H1 (cell line): ENCODE data around the gene NDFIP2. TPM values are rescaled to one million over a fixed set of nuclear protein-coding genes. Genes with fewer than 3 reads are reported as not detected.

Source experiments
- CTCF ChIA-PET: fragments of 300-600 bp; sonication (Branson Sonifier 250); formaldehyde crosslinking; loops from one replicate; lab custom pipeline; 2021; ENCODE audit not compliant: partially characterized antibody; lab: Charles Lee
- POLR2A ChIA-PET: fragments of 300-600 bp; sonication (Branson Sonifier 250); formaldehyde crosslinking; loops from one replicate; lab custom pipeline; 2021; ENCODE audit warnings: inconsistent platforms; ENCODE audit not compliant: partially characterized antibody; lab: Charles Lee
- DNase-seq, 2 experiments: peaks; one replicate each; pipeline versions ENCODE4 v3.0.0 to v3.0.0-alpha.2; 2010 to 2022; ENCODE audit warnings: low spot score in 2 of 2, low read depth in 1 of 2, mixed read lengths in 1 of 2
- FAIRE-seq: peaks from 2 replicates; lab custom pipeline; 2011; peaks lifted over from hg19 to GRCh38; lab: Jason Lieb, UNC
- H2AFZ ChIP-seq: 2 replicates; pipeline ENCODE4 v1.8.1; 2012; ENCODE audit warnings: low read length, inconsistent platforms
- H2AK5ac ChIP-seq: 2 replicates; pipeline ENCODE4 v1.6.1; 2013; ENCODE audit warnings: low read depth, low read length
- H2BK120ac ChIP-seq: replicated peaks from 2 replicates; pipeline ENCODE3; 2013; ENCODE audit warnings: low read depth, low read length, inconsistent platforms
- H2BK12ac ChIP-seq: 2 replicates; pipeline ENCODE4 v1.6.1; 2013; ENCODE audit warnings: low read depth, low read length
- H2BK15ac ChIP-seq: 2 replicates; pipeline ENCODE4 v1.6.1; 2013; ENCODE audit warnings: low read length
- H2BK20ac ChIP-seq: 2 replicates; pipeline ENCODE4 v1.6.1; 2013; ENCODE audit warnings: low read length
- H2BK5ac ChIP-seq: 2 replicates; pipeline ENCODE4 v1.6.1; 2013; ENCODE audit warnings: low read depth, low read length
- H3K14ac ChIP-seq: 2 replicates; pipeline ENCODE4 v1.6.1; 2013; ENCODE audit warnings: inconsistent platforms; ENCODE audit not compliant: insufficient read length
- H3K18ac ChIP-seq: 2 replicates; pipeline ENCODE4 v1.6.1; 2013; ENCODE audit warnings: low read length; ENCODE audit errors: extremely low read depth
- H3K23ac ChIP-seq: 2 replicates; pipeline ENCODE4 v1.6.1; 2013; ENCODE audit warnings: inconsistent platforms; ENCODE audit not compliant: insufficient read length
- H3K23me2 ChIP-seq: 2 replicates; pipeline ENCODE4 v1.6.1; 2013; ENCODE audit warnings: low read depth, low read length
- H3K27ac ChIP-seq: 2 replicates; pipeline ENCODE4 v1.6.1; 2011; ENCODE audit warnings: low read depth, low read length, inconsistent platforms
- H3K27me3 ChIP-seq, 4 experiments: replicated peaks in 1 of 4; 1 replicate in 1 of 4; 2 replicates in 3 of 4; pipeline versions ENCODE4 v1.6.1 to v1.8.1; 2011 to 2013; ENCODE audit warnings: low read length in 3 of 4, mild to moderate bottlenecking in 3 of 4, inconsistent platforms in 2 of 4, mixed read lengths in 2 of 4, moderate library complexity in 1 of 4; ENCODE audit not compliant: control insufficient read depth in 3 of 4, insufficient read depth in 3 of 4; ENCODE audit errors: extremely low read depth in 1 of 4
- H3K36me3 ChIP-seq, 4 experiments: 2 replicates each; pipeline versions ENCODE4 v1.6.1 to v1.8.1; 2011 to 2013; ENCODE audit warnings: mild to moderate bottlenecking in 4 of 4, low read length in 3 of 4, moderate library complexity in 2 of 4, control low read depth in 1 of 4, inconsistent platforms in 1 of 4; ENCODE audit not compliant: insufficient read depth in 4 of 4, control insufficient read depth in 2 of 4
- H3K4ac ChIP-seq: replicated peaks from 2 replicates; pipeline ENCODE3; 2013; ENCODE audit warnings: low read length, low read depth, mixed read lengths, inconsistent platforms; ENCODE audit not compliant: insufficient read length
- H3K4me1 ChIP-seq, 4 experiments: replicated peaks in 1 of 4; 1 replicate in 1 of 4; 2 replicates in 3 of 4; pipeline versions ENCODE4 v1.6.1 to v1.8.1; 2011 to 2013; ENCODE audit warnings: low read length in 3 of 4, inconsistent platforms in 2 of 4, mixed read lengths in 1 of 4; ENCODE audit not compliant: insufficient read depth in 4 of 4, control insufficient read depth in 3 of 4
- H3K4me2 ChIP-seq, 2 experiments: 2 replicates each; pipeline versions ENCODE4 v1.6.1 to v1.8.1; 2011 to 2013; ENCODE audit warnings: low read depth in 2 of 2, low read length in 2 of 2, control low read depth in 1 of 2, inconsistent platforms in 1 of 2, mild to moderate bottlenecking in 1 of 2; ENCODE audit not compliant: insufficient read depth in 1 of 2
- H3K4me3 ChIP-seq, 4 experiments: fragments of 200-600, 300-600 bp in 1 of 4; sonication (generic), shearing (Covaris generic), sonication (Bioruptor Twin) in 1 of 4; 2 replicates each; pipeline versions ENCODE4 v1.5.1 to v1.8.1; 2011 to 2016; ENCODE audit warnings: low read length in 4 of 4, low read depth in 3 of 4, control low read depth in 2 of 4, inconsistent platforms in 2 of 4, mild to moderate bottlenecking in 2 of 4, mixed read lengths in 1 of 4, moderate library complexity in 1 of 4; ENCODE audit not compliant: insufficient read depth in 2 of 4; ENCODE audit errors: extremely low read depth in 1 of 4
- H3K56ac ChIP-seq: replicated peaks from 2 replicates; pipeline ENCODE3; 2013; ENCODE audit warnings: low read depth, mild to moderate bottlenecking, mixed read lengths, low read length, inconsistent platforms; ENCODE audit not compliant: insufficient read length
- H3K79me1 ChIP-seq: 2 replicates; pipeline ENCODE4 v1.6.1; 2013; ENCODE audit warnings: low read depth, low read length, control low read depth
- H3K79me2 ChIP-seq, 2 experiments: 2 replicates each; pipeline versions ENCODE4 v1.6.1 to v1.8.1; 2012 to 2013; ENCODE audit warnings: low read length in 2 of 2, mild to moderate bottlenecking in 2 of 2, inconsistent platforms in 1 of 2; ENCODE audit not compliant: insufficient read depth in 2 of 2, control insufficient read depth in 1 of 2
- H3K9ac ChIP-seq, 4 experiments: replicated peaks in 1 of 4; 1 replicate in 1 of 4; 2 replicates in 3 of 4; pipeline versions ENCODE4 v1.6.1 to v1.8.1; 2011 to 2013; ENCODE audit warnings: low read depth in 3 of 4, low read length in 3 of 4, control low read depth in 2 of 4, mild to moderate bottlenecking in 2 of 4, moderate library complexity in 2 of 4, inconsistent platforms in 1 of 4; ENCODE audit errors: extremely low read depth in 1 of 4
- H3K9me3 ChIP-seq, 2 experiments: 2 replicates each; pipeline versions ENCODE4 v1.6.1 to v1.8.1; 2012 to 2013; ENCODE audit warnings: mild to moderate bottlenecking in 2 of 2, moderate library complexity in 2 of 2, control low read depth in 1 of 2, inconsistent platforms in 1 of 2, low read depth in 1 of 2, low read length in 1 of 2, mixed read lengths in 1 of 2; ENCODE audit not compliant: insufficient read depth in 2 of 2
- H4K20me1 ChIP-seq, 2 experiments: replicated peaks in 1 of 2; 2 replicates each; pipeline versions ENCODE3 to v1.8.1; 2011 to 2013; ENCODE audit warnings: inconsistent platforms in 2 of 2, low read length in 2 of 2, mild to moderate bottlenecking in 1 of 2; ENCODE audit not compliant: insufficient read depth in 2 of 2, control insufficient read depth in 1 of 2
- H4K5ac ChIP-seq: 2 replicates; pipeline ENCODE4 v1.6.1; 2013; ENCODE audit warnings: low read length, low read depth, mixed read lengths, inconsistent platforms; ENCODE audit not compliant: insufficient read length
- H4K8ac ChIP-seq: 2 replicates; pipeline ENCODE4 v1.8.0; 2013; ENCODE audit warnings: mild to moderate bottlenecking, moderate library complexity, low read length, inconsistent platforms; ENCODE audit not compliant: insufficient read depth; ENCODE audit errors: extremely low read depth
- H4K91ac ChIP-seq: replicated peaks from 2 replicates; pipeline ENCODE3; 2013; ENCODE audit warnings: low read length, mixed read lengths, inconsistent platforms; ENCODE audit not compliant: insufficient read length
- ASH2L ChIP-seq: fragments of 200-600, 300-600 bp; sonication (generic); IDR thresholded peaks from one replicate; pipeline ENCODE4 v1.7.1; 2017; ENCODE audit warnings: low read length
- BRCA1 ChIP-seq: IDR thresholded peaks from 2 replicates; pipeline ENCODE4 v1.6.1; 2012; ENCODE audit warnings: low read depth, low read length, improper control_type of control experiment
- CBX5 ChIP-seq: fragments of 300-800, 300-1000 bp; sonication (generic); IDR thresholded peaks from 2 replicates; pipeline ENCODE4 v1.7.1; 2016; ENCODE audit warnings: antibody characterized with exemption, low read length, low read depth
- EGR1 ChIP-seq: IDR thresholded peaks from 2 replicates; pipeline ENCODE4 v1.6.1; 2011; ENCODE audit warnings: low read depth, low read length, borderline replicate concordance
- KDM5A ChIP-seq: fragments of 200-600 bp; IDR thresholded peaks from 2 replicates; pipeline ENCODE4 v1.7.1; 2012; ENCODE audit warnings: mild to moderate bottlenecking, low read length, inconsistent platforms, mixed read lengths
- PHF8 ChIP-seq: fragments of 200-600 bp; sonication (generic); conservative IDR thresholded peaks from 2 replicates; pipeline ENCODE4 v1.7.1; 2012; ENCODE audit warnings: low read depth, mild to moderate bottlenecking, inconsistent platforms, low read length, moderate library complexity
- POLR2A ChIP-seq, 2 experiments: IDR thresholded peaks; 1 replicate in 1 of 2; 2 replicates in 1 of 2; pipeline ENCODE4 v1.6.1; 2011; ENCODE audit warnings: low read depth in 2 of 2, low read length in 2 of 2, mild to moderate bottlenecking in 2 of 2; ENCODE audit errors: control extremely low read depth in 1 of 2
- POLR2AphosphoS5 ChIP-seq: IDR thresholded peaks from 2 replicates; pipeline ENCODE4 v1.6.1; 2011; ENCODE audit warnings: low read depth, low read length
- POU5F1 ChIP-seq: IDR thresholded peaks from 2 replicates; pipeline ENCODE4 v1.6.1; 2011; ENCODE audit warnings: low read depth, mild to moderate bottlenecking, low read length, moderate library complexity
- RAD21 ChIP-seq, 2 experiments: IDR thresholded peaks in 1 of 2; conservative IDR thresholded peaks in 1 of 2; 2 replicates each; pipeline ENCODE4 v1.6.1; 2011; ENCODE audit warnings: low read depth in 2 of 2, low read length in 2 of 2, improper control_type of control experiment in 1 of 2, inconsistent platforms in 1 of 2, mild to moderate bottlenecking in 1 of 2, moderate library complexity in 1 of 2
- SIN3A ChIP-seq, 2 experiments: IDR thresholded peaks in 1 of 2; conservative IDR thresholded peaks in 1 of 2; 2 replicates each; pipeline ENCODE4 v1.6.1; 2011 to 2012; ENCODE audit warnings: low read length in 2 of 2, improper control_type of control experiment in 1 of 2, low read depth in 1 of 2, mild to moderate bottlenecking in 1 of 2
- SIX5 ChIP-seq: IDR thresholded peaks from 2 replicates; pipeline ENCODE4 v1.6.1; 2011; ENCODE audit warnings: mild to moderate bottlenecking, low read depth, low read length
- SP1 ChIP-seq: IDR thresholded peaks from 2 replicates; pipeline ENCODE4 v1.6.1; 2011; ENCODE audit warnings: low read depth, low read length
- SP4 ChIP-seq: IDR thresholded peaks from 2 replicates; pipeline ENCODE4 v1.6.1; 2012; ENCODE audit warnings: low read length, inconsistent platforms
- TAF7 ChIP-seq: optimal IDR thresholded peaks from 2 replicates; pipeline ENCODE3; 2011; ENCODE audit warnings: low read depth, mild to moderate bottlenecking, inconsistent platforms, low read length, moderate library complexity, borderline replicate concordance
- TCF12 ChIP-seq: IDR thresholded peaks from 2 replicates; pipeline ENCODE4 v1.6.1; 2011; ENCODE audit warnings: low read depth, mild to moderate bottlenecking, low read length
- whole genome bisulfite sequencing, 2 experiments: shearing (Covaris generic) in 1 of 2; methylation state at CpG; one replicate each; pipeline versions ENCODE4 v1.1.6 to v1.1.7; 2013 to 2015; ENCODE audit warnings: low lambda C conversion rate in 2 of 2, mixed read lengths in 2 of 2, inconsistent platforms in 1 of 2, low coverage in 1 of 2, missing lambda C conversion rate in 1 of 2; ENCODE audit not compliant: insufficient replicate concordance in 2 of 2, insufficient coverage in 1 of 2, insufficient read length in 1 of 2; ENCODE audit errors: extremely low coverage in 1 of 2, missing lambda C conversion rate in 1 of 2; 5-methylcytosine and 5-hydroxymethylcytosine counted together
- polyA plus RNA-seq, 7 experiments: library from polyadenylated mRNA; depleted of rRNA in 3 of 7; stranded (reverse) in 5 of 7; unstranded in 2 of 7; fragments of >200 nt in 5 of 7; fragments of 200-250 nt in 2 of 7; gene quantifications; 1 replicate in 5 of 7; 2 replicates in 1 of 7; 4 replicates in 1 of 7; pipeline versions ENCODE4 v1.2.1 to v1.2.3, GENCODE V29; 2011 to 2013; ENCODE audit warnings: missing spikeins in 2 of 7, mixed read lengths in 2 of 7
- total RNA-seq: library from RNA; stranded (reverse); fragmentation: NEBNext Ultra II Directional; extraction: Animal tissue kit (Norgen Biotek cat#: 25700); gene quantifications from 2 replicates; pipeline ENCODE4 v1.2.1, GENCODE V29; 2021

The NDFIP2 gene
- total and polyA plus RNA-seq, 2 of the 8 experiments (the other 6 are each of a cell fraction or from before 2014, with no cell fraction given), result 11.1 to 32.9 TPM

DNA sequence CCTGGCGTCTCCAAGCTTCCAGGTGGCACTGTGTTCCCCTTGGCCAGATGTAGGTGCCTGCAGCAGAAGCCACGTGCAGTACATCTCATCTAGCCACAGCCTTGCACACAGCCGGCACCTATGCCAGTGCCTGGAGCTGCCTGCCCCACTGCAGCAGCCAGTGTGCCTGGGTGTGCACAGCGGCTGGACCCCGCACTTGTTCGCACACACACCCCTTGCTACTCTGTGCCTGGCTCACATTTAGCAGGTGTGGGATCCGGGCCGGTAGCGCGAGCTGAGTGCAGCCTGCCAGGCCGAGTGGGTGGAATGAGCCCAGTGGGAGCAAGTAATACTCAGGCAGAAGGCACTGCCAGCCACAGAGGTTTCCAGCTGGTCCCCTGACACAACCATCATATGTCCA, 48.0 kb upstream of the NDFIP2 start:
- WGBS, 2 experiments, result 90% methylated on average over 11 of the region's 11 CpGs; no CpG with 5 or more reads in 1 of the 2 experiments
- CTCF ChIA-PET, result interaction anchor here (0.6 to 3.1 kb wide), 6 partner anchors 9 to 106 kb away, joined by 3 to 32 read pairs (median 4); partner anchors contain the start of gene NDFIP2
- no peak overlapping the region for H2AFZ ChIP-seq
- no peak for TF ChIP-seq SIX5
- TF ChIP-seq POU5F1, result no peak
- TF ChIP-seq SIN3A (conservative IDR thresholded peaks at IDR 0.05 in 1 of 2, IDR thresholded peaks at IDR 0.05 in 1 of 2; ENCODE audit: low read depth in 1 of 2, low read length in 2 of 2), result no peak
- no peak for TF ChIP-seq EGR1
- no peak for TF ChIP-seq KDM5A
- TF ChIP-seq CBX5, result no peak
- TF ChIP-seq SP1, result no peak
- TF ChIP-seq RAD21 (IDR thresholded peaks at IDR 0.05 in 1 of 2, conservative IDR thresholded peaks at IDR 0.05 in 1 of 2; ENCODE audit: low read depth in 2 of 2, low read length in 2 of 2), result no peak
- no peak for TF ChIP-seq TCF12
- no peak for TF ChIP-seq POLR2AphosphoS5
- TF ChIP-seq SP4, result no peak
- no peak for TF ChIP-seq POLR2A (IDR thresholded peaks at IDR 0.05; ENCODE audit: control extremely low read depth in 1 of 2, low read depth in 2 of 2, low read length in 2 of 2)
- TF ChIP-seq ASH2L, result no peak
- TF ChIP-seq TAF7, result no peak
- no peak for TF ChIP-seq PHF8
- TF ChIP-seq BRCA1, result no peak

More for the DNA sequence above, 48.0 kb upstream of the NDFIP2 start:
- Histone ChIP-seq H2BK15ac (no peak overlapping the region), H4K8ac (no peak overlapping the region), H3K23ac (no peak overlapping the region), H2BK120ac (no peak overlapping the region), H2AK5ac (no peak overlapping the region), H3K4ac (no peak overlapping the region), H3K9ac (no peak overlapping the region), H3K9me3 (no peaks in the 10 kb centered on the region), H4K20me1 (no peaks in the 10 kb centered on the region), H3K23me2 (no peaks in the 10 kb centered on the region; the same call in 1 of the 2 replicates), H3K4me3 (no peak overlapping the region), H3K79me2 (no peaks in the 10 kb centered on the region), H3K36me3 (no peaks in the 10 kb centered on the region), H3K79me1 (no peaks in the 10 kb centered on the region), H3K14ac (no peak overlapping the region), H3K27me3 (no peaks in the 10 kb centered on the region), H3K4me1 (no peaks in the 10 kb centered on the region), H3K27ac (no peak overlapping the region), H3K56ac (no peak overlapping the region), H3K18ac (no peak overlapping the region), H2BK5ac (no peak overlapping the region), H2BK20ac (no peak overlapping the region), H2BK12ac (no peak overlapping the region), H4K5ac (no peak overlapping the region), H4K91ac (no peak overlapping the region), H3K4me2 (no peak overlapping the region)
- POLR2A ChIA-PET, result interaction anchor here (0.5 to 1.4 kb wide), 2 partner anchors 27 to 31 kb away, joined by 3 to 4 read pairs; partner anchors contain the start of gene RBM26
- no peak for FAIRE-seq
- no peak for DNase-seq
